HTERT RPE-1 (cell line): ENCODE results near the gene SERPINA3.

Experiments
- in situ Hi-C: fragments of 300-500 bp; cut with MboI; formaldehyde crosslinking; loops from 4 replicates; pipeline ENCODE4 v1.14.3; 2020; ENCODE audit warnings: low sequenced_read_pairs

SERPINA3 gene

DNA sequence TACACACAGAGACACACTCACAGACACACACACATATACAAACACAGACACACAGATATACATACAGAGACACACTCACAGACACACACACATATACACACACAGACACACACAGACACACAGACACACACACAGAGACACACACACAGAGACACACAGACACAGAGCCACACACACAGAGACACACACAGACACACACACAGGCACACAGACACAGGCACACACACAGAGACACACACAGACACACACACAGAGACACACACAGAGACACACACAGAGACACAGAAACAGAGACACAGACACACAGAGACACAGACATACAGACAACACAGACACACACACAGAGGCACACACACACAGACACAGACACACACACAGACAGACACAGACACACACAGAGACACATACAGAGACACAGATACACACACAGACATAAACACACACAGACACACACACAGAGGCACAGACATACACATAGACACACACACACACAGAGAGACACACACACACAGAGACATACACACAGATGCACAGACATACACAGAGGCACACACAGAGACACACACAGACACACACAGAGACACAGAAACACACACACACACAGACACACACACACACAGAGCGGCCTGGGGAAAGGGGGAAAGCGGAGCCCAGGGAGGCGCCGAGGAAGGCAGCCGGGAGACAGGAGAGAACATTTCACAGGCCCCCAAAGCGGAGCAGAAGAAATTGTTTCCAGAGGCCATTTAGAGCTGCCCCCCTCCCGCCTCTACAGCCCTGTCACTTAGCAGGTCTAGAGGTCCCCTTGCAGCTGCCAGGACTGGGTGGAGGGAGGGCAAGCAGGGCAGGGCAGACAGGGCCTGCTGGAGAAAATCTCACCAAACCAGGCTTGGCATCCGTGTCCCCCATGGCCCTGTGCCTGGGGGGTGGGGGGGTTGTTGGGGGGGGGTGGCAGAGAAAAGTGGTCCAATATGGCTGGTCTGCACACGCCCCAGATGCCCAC, 38.9 kb downstream of the SERPINA3 start:
- in situ Hi-C loops, result no loop called here

DNA sequence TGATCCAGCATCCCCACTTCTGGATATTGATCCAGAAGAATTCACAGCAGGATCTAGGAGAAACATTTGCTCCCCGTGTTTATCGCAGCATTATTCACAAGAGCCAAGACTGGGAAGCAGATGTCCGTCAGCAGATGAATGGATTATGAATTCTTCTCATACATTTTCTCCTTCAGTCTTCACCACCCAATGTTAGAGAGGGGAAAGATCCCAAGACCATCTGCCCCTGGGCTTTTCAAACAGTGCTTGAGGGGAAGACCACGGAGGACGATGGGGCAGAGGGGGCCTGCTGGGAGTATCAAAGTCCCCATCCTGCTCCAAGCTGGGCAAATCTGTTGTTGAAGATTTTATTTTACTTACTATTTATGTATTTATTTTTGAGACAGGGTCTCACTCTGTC, 41.1 kb downstream of the SERPINA3 start:
- in situ Hi-C loops, result no loop called here

DNA sequence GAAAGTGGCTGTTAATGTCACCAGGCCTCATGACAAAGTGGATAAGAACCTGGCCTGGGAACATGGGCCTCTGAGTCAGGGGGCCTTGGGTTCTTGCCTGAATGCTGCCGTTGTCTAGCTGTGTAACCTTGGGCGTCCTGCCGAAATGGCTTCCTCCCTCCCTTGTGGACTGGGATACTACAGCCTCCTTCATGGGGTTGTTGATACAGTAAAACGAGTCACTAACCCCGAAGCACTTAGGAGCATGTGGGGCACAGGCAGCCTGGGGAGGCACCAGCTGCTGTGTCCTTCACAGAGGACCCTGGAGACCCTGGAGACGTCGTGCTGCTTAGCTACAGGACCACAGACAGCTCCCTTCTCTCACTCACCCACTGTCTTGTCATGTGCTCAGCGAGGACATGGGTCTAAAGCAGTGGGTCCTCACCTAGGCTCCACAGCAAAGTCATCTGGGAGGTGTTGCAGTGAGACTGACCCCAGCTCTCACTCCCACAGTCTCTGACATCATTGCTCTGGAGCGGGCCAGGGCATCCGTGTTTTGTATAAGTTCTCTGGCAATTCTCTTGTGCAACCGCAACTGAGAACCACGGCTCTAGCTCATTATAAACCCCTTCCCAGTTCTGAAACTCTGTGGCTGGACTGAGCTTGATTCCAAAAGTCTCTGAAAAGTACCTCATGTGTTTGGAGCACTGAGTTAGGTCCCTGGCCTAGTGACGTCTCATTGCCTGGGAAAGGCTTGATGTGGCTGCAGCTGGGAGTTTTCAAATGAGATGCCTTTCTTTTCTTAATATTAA, 42.1 kb downstream of the SERPINA3 start:
- in situ Hi-C loops, result no loop called here

DNA sequence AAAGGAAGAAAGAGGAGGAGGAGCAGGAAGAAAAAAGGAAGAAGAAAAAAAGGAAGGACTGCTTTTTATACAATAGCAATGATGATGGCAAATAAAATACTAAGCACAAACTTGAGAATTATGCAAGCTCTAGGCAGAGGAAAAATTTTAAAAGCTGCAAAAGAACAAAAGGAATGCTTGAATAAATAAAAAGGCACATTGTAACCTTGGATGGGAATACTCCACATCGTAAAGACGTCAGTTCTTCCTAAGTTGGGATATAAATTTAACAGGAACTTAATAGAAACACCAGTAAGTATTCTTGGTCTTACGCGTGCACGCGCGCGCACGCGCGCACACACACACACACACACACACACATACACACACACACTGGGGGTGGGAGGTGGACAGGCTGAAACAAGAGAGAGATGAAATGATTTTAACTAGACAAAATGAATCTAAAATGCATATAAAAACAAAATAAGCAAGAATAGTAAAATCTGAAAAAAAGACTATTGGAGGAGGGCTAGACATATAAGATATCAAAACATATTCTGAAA, 43.0 kb downstream of the SERPINA3 start:
- in situ Hi-C loops, result no loop called here

DNA sequence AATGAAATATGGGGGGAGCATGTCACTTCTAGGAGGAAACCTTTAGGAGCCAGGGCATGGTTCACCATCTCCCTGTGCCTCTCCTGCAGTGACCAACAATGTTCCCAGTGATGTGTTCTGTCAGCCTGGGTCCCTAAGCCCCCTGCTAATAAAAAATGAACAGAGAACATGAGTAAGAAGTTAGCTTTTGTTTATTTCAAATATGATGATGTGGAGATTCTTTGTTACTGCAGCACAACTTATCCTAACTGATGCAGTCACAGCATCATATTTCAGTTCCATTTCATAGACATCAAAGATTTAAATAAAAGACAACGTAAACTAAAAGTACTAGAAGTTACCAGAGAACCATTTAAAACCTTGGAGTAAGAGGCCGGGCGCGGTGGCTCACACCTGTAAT, 43.9 kb downstream of the SERPINA3 start:
- in situ Hi-C loops, result no loop called here

DNA sequence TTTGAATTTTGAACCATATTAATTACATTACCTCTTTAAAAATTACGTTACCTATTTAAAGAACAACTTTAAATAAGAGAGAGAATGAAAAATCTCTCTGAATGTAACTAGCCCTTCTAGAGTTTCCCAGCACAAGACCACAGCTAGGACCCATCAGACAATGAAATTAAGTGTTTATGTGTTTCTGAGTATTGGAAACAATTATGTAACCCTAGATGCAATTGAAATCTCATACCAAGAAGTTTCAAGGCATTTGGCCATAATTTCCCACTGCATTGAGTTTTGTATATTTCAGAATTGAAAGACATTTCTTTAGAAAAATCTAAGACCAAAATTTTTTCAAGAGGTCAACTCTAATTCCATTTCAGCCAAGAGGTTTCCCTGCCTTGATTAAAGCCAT, 47.1 kb downstream of the SERPINA3 start:
- in situ Hi-C loops, result no loop called here

DNA sequence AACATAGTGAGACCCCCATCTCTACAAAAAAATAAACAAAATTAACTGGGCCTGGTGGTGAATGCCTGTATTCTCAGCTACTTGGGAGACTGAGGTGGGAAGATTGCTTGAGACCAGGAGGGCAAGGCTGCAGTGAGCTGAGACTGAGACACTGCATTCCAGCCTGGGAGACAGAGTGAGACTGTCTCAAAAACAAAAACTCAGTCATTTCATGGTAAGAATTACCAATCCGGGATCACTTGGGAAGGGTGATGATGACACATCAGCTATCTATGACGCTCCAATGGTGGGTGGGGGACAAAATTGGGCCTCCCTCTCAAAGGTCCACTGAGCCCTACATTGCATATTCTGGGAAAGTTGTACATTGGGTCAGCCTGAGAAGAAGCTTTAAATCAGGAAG, 47.7 kb downstream of the SERPINA3 start:
- in situ Hi-C loops, result no loop called here

DNA sequence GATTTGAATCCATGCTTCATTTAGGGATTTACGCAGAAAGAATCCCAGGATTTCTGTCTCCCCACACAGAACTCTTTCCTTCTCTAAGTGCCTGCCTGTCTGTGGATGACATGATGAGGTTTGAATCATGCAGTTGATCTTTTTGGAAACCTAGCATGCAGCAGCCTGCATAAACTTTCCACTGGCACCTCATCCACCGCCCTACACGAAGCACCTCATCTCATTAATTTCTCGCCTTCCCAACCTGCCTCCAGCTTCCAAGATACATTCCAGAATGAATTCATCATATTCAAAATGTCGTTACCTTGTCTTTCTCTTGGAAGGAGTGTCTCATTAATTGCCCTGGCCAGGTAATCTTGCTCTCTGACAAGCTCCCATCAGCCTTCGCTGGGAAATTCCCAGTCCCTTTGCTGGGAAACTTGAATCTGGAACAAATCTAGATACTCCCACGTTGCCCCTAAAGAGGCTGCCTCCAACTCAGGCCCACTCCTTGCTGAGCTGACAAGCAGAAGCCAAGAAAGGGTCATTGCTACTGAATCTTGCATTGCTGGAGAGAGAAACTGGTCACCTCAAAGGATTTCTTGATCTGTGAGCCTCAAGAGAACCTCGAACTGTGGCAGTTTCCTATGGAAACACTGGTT, 48.2 kb downstream of the SERPINA3 start:
- in situ Hi-C loops, result no loop called here

DNA sequence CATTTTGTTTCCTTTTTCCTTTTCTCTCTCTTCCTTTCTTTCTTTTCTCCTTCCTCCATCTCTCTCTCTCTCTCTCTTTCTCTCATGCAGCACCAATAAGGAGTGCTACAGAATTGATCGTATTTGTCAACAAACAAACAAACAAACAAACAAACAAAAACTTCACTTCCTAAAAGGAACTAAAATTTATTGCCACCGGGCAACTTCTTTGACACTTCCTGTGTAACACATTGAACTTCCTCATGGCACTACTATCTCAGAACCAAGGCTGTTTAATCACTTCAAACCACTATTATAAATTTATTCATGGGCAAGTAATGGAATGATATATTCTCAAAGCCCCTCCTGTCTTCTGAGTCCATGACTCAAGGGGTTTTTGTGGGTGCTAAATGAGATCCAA, 51.3 kb downstream of the SERPINA3 start:
- in situ Hi-C loops, result no loop called here

DNA sequence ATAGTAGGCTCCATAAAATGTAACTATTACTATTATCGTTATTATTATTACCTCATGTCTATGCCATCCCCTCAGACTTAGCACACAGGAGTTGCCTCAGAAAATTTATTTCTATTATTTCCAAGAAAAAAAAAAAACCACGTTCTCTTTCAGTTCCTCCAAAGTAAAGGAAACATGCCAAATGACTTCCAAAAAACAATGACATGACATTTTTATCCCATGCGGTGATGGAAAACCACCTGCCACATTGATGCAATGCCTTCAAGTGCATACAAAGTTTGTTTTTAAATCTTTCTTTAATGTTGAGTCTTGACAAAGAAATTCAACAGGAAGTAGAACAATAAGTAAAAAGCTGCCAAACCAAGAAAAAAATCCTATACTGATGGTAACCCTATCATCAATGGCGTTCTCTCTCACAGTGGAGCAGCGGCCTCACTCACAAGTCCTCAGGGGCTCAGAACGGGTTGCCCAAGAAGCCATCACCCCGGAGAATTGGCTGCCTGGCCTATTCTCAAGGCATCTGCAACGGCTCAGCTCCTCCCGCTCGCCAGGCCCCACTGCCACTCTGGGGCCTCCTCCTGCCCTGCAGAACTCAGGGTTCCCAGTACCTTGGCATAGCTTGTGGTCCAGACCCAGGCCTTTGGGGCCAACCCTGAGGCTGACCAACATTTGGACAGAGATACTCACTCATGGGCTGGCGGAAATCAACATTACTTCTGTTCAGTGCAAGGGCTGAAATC, 51.9 kb downstream of the SERPINA3 start:
- in situ Hi-C loops, result no loop called here

DNA sequence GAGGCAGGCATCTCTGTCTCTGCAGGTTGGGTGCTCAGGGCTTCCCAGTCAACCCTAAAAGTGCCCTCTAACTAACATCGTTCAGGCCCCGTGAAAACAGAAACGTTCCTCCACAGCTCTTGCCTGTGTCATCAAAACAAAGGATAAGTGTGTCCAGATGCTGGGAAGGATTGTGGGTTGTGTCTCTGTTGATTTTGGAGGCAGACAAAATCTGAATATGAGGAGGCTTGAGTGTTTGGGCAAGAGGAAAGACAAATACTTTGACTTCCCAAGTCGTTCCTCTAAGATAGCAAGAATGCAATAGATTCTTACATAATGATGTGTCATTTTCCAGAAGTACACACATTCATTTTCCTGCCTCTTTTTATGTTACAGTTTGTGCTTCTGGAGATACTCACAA, 52.9 kb downstream of the SERPINA3 start:
- in situ Hi-C loops, result no loop called here

DNA sequence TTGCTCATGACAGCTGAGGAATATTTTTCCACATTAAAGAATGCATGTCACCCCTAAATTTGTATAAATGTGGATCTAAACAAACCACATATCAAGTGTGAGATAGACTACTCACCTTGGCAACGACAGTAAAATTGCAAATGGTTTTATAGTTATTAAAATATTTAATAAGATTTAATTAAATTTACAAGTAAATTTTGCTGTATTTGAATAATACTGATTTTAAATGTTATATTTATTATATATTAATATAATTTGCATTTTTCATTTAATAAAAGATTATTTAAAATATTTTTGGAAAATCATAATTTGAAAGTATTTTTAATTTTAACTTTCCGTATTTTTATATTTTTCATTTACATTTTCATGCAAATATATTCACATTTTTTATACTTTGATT, 53.4 kb downstream of the SERPINA3 start:
- in situ Hi-C loops, result no loop called here

DNA sequence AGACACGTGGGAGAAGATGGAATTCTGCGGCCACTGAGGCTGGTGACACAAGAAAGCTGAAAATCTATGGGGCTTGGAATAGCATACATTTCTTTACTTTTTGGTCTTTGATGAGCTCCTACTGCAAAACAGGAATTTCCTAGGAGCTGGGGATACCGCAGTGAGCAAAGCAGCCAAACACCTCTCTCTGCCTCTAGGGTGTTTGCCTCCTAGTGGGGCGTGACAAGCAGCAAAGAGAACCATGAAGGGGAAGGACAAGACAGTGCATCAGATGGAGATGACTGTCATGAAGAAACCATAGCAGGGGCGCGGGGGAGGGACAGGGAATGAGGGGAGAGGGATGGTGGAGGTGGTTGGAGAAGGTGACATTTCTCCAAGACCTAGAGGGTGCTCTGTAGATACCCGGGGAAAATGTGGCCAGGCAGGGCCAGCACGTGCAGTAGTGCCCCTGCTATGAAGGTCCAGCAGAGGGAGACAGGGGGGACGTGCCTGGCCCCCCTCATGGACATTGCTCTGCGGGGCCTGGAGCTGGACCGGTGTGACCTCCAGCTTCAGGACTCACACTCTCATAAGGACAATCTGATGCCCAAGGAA, 58.6 kb downstream of the SERPINA3 start:
- in situ Hi-C loops, result no loop called here

DNA sequence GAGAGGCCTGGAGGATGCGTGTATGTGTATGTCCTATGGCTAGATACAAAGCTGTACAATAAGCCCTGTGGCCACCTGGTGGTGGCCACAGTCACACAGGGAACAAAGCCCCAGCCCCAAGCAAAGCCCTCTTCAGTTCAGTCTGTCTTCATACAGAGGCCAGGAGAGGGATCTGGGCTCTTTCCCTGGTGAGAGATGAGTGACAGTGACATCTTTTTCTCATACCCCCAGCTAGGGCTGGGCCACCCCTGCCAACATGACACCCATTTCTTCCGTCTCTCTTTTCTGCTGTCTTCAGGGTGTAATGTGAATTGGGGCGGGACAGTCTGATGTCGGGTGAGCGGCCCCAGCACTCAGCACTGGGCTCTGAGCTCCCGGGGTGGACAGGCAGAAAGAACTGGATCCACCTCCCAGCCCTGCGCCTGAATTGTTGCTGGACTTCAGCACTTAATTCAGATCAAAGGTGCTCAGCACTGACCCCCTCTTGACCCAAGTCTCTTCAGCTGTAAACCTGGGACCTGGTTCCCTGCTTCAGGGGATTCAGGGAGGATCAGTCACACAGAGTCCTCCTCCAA, 59.8 kb downstream of the SERPINA3 start:
- in situ Hi-C loops, result no loop called here

DNA sequence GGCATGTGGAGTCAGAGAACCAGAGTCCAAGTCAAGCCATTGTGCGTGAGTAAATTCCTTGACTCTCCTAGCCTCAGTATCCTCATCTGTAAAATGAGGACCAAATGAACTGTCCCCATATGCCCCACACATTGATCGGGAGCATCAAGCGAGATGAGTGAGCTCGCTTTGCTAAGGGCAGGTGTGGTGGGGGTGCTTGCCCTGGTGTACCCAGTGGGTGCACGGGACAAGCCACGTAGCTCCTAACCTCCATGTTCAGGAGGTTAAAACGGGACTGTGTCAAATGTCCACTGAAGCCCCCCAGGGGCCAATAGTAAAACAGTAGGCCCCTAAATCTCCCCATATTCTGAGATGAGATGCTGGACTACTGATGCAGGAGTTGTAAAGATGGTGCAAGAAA, 60.9 kb downstream of the SERPINA3 start:
- in situ Hi-C loops, result no loop called here
